Ascending aorta (tissue), 2 donors: Measurements from ENCODE around the gene PNN. TPM values are rescaled to one million over a fixed set of nuclear protein-coding genes. Genes with fewer than 3 reads are reported as not detected.
"Not testable (repeated sequence)": the region's sequence is repeated elsewhere in the genome, so short reads cannot be mapped to it uniquely, and the experiment has no call there.

Experiments
- DNase-seq, 2 donors: peaks; one replicate each; pipeline ENCODE4 v3.0.0-alpha.2; 2019; ENCODE audit warnings: low spot score in 2 of 2
- H3K27ac ChIP-seq, 2 donors: fragments of 200-600 bp; sonication (generic); one replicate each; pipeline ENCODE4 v1.5.1; 2016 to 2017; ENCODE audit warnings: mild to moderate bottlenecking in 1 of 2
- H3K27me3 ChIP-seq: fragments of 200-600 bp; sonication (generic); one replicate; pipeline ENCODE4 v1.5.1; 2017
- H3K36me3 ChIP-seq, 2 donors: fragments of 200-600 bp; sonication (generic); one replicate each; pipeline ENCODE4 v1.5.1; 2016
- H3K4me1 ChIP-seq, 2 donors: fragments of 200-600 bp; sonication (generic); one replicate each; pipeline ENCODE4 v1.5.1; 2016 to 2017; ENCODE audit warnings: mild to moderate bottlenecking in 1 of 2
- H3K4me3 ChIP-seq, 2 donors: fragments of 200-600 bp; sonication (generic); one replicate each; pipeline ENCODE4 v1.5.1; 2016 to 2017; ENCODE audit warnings: mild to moderate bottlenecking in 1 of 2
- H3K9me3 ChIP-seq, 2 donors: fragments of 200-600 bp; sonication (generic); one replicate each; pipeline ENCODE4 v1.5.1; 2016
- intact Hi-C: fragments of 100-400 bp; cut with DNase I; formaldehyde crosslinking; loops from one replicate; pipeline ENCODE4 v1.15.1; 2023
- total RNA-seq: library from RNA; depleted of rRNA; stranded (reverse); fragments of >200 nt; gene quantifications from one replicate; pipeline ENCODE4 v1.1.0, GENCODE V29; 2016
- TF ChIP-seq, protein P1 (sequence below), 3 experiments: fragments of 200-600 bp in 2 of 3; fragments of 450-650 bp in 1 of 3; sonication (generic) in 2 of 3; IDR thresholded peaks; one replicate each; pipeline ENCODE4 v1.5.1; 2016 to 2019; ENCODE audit warnings: antibody characterized with exemption in 3 of 3, mild to moderate bottlenecking in 1 of 3, moderate library complexity in 1 of 3

PNN gene
- total RNA-seq, 1 donor from 2014 or later = 19.3 TPM

DNA sequence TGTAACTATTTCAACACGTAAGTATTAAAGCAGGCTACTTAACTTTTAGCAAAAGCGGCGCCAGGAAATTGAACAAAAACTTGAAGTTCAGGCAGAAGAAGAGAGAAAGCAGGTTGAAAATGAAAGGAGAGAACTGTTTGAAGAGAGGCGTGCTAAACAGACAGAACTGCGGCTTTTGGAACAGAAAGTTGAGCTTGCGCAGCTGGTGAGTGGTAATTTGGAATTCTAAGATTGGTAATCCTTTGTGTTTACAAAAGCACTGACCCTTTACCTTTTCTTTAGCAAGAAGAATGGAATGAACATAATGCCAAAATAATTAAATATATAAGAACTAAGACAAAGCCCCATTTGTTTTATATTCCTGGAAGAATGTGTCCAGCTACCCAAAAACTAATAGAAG lies 4.0 kb downstream of the PNN start:
- Histone ChIP-seq H3K27ac (no peak overlapping the region), H3K36me3 (peaks cover 70 to 72% of the 10 kb centered on the region in 2 donors), H3K4me1 (peaks cover 5 to 13% of the 10 kb centered on the region in 2 donors), H3K9me3 (no peaks in the 10 kb centered on the region), H3K4me3 (no peak overlapping the region), H3K27me3 (no peaks in the 10 kb centered on the region)
- intact Hi-C loops = no loop called here
- TF ChIP-seq, protein P1, sequence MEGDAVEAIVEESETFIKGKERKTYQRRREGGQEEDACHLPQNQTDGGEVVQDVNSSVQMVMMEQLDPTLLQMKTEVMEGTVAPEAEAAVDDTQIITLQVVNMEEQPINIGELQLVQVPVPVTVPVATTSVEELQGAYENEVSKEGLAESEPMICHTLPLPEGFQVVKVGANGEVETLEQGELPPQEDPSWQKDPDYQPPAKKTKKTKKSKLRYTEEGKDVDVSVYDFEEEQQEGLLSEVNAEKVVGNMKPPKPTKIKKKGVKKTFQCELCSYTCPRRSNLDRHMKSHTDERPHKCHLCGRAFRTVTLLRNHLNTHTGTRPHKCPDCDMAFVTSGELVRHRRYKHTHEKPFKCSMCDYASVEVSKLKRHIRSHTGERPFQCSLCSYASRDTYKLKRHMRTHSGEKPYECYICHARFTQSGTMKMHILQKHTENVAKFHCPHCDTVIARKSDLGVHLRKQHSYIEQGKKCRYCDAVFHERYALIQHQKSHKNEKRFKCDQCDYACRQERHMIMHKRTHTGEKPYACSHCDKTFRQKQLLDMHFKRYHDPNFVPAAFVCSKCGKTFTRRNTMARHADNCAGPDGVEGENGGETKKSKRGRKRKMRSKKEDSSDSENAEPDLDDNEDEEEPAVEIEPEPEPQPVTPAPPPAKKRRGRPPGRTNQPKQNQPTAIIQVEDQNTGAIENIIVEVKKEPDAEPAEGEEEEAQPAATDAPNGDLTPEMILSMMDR (IDR thresholded peaks at IDR 0.05) = no peak
- DNase-seq = no peak

DNA sequence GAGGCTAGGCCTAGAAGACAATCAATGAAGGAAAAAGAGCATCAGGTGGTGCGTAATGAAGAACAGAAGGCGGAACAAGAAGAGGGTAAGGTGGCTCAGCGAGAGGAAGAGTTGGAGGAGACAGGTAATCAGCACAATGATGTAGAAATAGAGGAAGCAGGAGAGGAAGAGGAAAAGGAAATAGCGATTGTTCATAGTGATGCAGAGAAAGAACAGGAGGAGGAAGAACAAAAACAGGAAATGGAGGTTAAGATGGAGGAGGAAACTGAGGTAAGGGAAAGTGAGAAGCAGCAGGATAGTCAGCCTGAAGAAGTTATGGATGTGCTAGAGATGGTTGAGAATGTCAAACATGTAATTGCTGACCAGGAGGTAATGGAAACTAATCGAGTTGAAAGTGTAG lies 5.5 kb downstream of the PNN start:
- Histone ChIP-seq H3K4me3 (no peak overlapping the region), H3K27ac (no peak overlapping the region), H3K4me1 (peaks cover 5 to 13% of the 10 kb centered on the region in 2 donors), H3K27me3 (no peaks in the 10 kb centered on the region), H3K36me3 (peaks cover 74 to 76% of the 10 kb centered on the region in 2 donors), H3K9me3 (no peaks in the 10 kb centered on the region)
- no peak for DNase-seq
- TF ChIP-seq, protein P1 (IDR thresholded peaks at IDR 0.05) = no peak
- intact Hi-C loops = no loop called here

DNA sequence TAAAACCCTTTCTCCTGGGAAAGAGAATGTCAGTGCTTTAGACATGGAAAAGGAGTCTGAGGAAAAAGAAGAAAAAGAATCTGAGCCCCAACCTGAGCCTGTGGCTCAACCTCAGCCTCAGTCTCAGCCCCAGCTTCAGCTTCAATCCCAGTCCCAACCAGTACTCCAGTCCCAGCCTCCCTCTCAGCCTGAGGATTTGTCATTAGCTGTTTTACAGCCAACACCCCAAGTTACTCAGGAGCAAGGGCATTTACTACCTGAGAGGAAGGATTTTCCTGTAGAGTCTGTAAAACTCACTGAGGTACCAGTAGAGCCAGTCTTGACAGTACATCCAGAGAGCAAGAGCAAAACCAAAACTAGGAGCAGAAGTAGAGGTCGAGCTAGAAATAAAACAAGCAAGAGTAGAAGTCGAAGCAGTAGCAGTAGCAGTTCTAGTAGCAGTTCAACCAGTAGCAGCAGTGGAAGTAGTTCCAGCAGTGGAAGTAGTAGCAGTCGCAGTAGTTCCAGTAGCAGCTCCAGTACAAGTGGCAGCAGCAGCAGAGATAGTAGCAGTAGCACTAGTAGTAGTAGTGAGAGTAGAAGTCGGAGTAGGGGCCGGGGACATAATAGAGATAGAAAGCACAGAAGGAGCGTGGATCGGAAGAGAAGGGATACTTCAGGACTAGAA lies 6.1 kb downstream of the PNN start:
- peaks cover 74 to 76% of the 10 kb centered on the region in 2 donors for H3K36me3 ChIP-seq
- DNase-seq = no peak
- H3K4me1 ChIP-seq = peaks cover 5 to 11% of the 10 kb centered on the region in 2 donors
- no peak overlapping the region for H3K27ac ChIP-seq
- H3K27me3 ChIP-seq = no peaks in the 10 kb centered on the region
- no peak overlapping the region for H3K4me3 ChIP-seq
- TF ChIP-seq, protein P1 (IDR thresholded peaks at IDR 0.05) = no peak
- intact Hi-C loops = no loop called here
- no peaks in the 10 kb centered on the region for H3K9me3 ChIP-seq

DNA sequence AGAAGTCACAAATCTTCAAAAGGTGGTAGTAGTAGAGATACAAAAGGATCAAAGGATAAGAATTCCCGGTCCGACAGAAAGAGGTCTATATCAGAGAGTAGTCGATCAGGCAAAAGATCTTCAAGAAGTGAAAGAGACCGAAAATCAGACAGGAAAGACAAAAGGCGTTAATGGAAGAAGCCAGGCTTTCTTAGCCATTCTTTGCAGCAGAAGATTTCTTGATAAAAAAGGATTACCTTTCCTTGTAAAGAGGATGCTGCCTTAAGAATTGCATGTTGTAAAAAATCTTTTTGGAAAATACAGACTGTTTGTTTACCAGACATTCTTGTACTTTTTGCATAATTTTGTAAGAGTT lies 6.6 kb downstream of the PNN start:
- peaks cover 4 to 6% of the 10 kb centered on the region in 2 donors for H3K4me1 ChIP-seq
- H3K36me3 ChIP-seq = peaks cover 71 to 74% of the 10 kb centered on the region in 2 donors
- H3K27me3 ChIP-seq = no peaks in the 10 kb centered on the region
- H3K27ac ChIP-seq = no peak overlapping the region
- no peaks in the 10 kb centered on the region for H3K9me3 ChIP-seq
- intact Hi-C loops = no loop called here
- TF ChIP-seq, protein P1 (IDR thresholded peaks at IDR 0.05) = no peak
- DNase-seq = no peak
- H3K4me3 ChIP-seq = no peak overlapping the region

DNA sequence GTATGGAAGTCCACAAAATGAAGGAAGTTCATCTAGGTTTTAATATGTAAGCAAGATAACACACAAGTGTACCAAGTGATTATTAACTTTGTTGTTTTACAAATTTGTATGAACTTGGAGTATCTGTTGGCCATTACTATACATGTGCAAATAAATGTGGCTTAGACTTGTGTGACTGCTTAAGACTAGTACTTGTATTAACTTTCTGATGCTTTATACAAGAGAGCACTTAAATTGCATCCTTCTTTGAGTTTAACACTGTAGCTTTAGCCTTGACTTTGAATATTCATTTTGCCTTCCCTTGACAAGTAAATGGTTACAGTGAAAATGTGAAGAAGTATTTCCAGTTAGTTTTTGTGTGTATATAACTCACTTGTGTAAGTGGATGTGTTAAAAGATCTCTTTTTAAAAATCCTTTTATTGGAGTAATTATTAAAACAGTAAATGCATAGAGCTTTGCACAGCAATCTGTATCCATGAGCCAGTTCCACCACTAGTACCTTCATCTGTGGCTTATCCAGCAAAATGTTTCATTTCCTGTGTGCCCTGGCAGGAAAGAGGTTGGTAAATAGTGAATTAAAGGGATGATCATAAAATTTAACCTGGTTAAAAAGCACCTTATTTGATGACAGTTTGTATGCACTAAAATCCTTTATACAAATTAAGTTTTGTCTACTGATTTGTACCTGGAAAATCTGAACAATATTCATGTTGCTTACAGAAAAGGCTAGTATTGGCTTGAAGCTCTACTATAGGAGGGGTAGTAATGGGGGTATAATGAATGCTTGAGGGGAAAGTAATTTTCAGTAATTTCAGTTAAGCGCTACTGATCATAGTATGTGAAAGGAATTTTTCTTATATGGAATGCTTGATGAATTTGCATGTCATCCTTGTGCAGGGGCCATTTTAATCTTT lies 8.0 kb downstream of the PNN start:
- Histone ChIP-seq H3K27ac (no peak overlapping the region), H3K4me3 (no peak overlapping the region), H3K36me3 (peaks cover 57 to 60% of the 10 kb centered on the region in 2 donors), H3K4me1 (no peaks in the 10 kb centered on the region), H3K9me3 (no peaks in the 10 kb centered on the region), H3K27me3 (no peaks in the 10 kb centered on the region)
- no peak for DNase-seq
- intact Hi-C loops = no loop called here
- TF ChIP-seq, protein P1 (IDR thresholded peaks at IDR 0.05) = no peak

DNA sequence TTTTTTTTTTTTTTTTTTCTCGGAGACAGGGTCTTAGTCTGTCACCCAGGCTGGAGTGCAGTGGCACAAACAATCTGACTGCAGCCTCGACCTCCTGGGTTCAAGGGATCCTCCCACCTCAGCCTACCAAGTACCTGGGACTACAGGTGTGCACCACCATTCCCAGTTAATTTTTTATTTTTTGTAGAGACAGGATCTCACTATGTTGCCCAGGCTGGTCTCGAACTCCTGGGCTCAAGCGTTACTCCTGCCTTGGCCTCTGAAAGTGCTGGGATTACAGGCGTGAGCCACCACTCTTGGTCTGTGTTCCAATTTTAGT lies 8.6 kb downstream of the PNN start:
- H3K9me3 ChIP-seq, H3K4me1 ChIP-seq, DNase-seq, H3K27ac ChIP-seq, H3K27me3 ChIP-seq, intact Hi-C loops, H3K4me3 ChIP-seq: not testable (repeated sequence)
- H3K36me3 ChIP-seq = peaks cover 51 to 54% of the 10 kb centered on the region in 2 donors
